Stimulated activated CD4-positive, alpha-beta T cell treated with anti-CD3 and anti-CD28 coated beads, Interleukin-1b, Interleukin-23, amount 100 ng/mL, for 4 hours (primary cell): ENCODE data around the gene SH2B3.

ENCODE experiments used
- DNase-seq, 2 donors: peaks; one replicate each; pipeline ENCODE4 v3.0.0-alpha.2; 2020; ENCODE audit warnings: low read depth in 2 of 2

SH2B3 gene

DNA sequence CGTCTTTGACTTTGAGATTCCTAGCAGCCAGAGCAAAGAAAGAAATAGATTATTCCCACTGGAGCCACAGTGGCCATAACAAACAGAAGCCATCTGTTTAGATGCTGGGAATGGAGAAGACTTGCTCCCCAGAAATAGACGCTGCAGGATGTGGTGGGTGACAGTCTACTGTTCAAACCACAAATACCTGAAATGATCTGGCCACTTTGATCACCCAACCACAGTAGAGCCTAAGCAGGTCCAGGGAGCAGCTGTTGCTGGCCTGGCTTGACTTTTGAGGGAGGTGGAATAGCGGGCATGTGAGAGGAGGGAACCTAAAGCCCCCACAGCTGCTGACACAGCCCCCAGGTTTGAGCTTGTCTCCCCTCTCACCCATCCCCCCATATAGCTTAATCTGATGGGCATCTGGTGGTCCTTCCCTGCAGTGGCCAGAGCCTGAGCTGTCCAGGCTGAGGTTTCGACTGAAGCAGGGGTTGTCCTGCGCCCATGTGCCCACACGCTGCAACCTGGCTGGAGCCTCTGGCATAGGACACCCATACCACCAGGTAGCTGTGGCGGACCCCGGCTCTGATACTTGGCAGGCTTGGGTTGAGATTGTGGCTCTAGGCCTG, 38.7 kb downstream of the SH2B3 start:
- no peak for DNase-seq

- DNase-seq, result peak; percentile 55 to 70
These were observed 39.4 kb downstream of the SH2B3 start for GRCh38 chr12:111444925-111445725.

- no peak for DNase-seq
These were observed 40.2 kb downstream of the SH2B3 start for GRCh38 chr12:111445726-111446581.

DNA sequence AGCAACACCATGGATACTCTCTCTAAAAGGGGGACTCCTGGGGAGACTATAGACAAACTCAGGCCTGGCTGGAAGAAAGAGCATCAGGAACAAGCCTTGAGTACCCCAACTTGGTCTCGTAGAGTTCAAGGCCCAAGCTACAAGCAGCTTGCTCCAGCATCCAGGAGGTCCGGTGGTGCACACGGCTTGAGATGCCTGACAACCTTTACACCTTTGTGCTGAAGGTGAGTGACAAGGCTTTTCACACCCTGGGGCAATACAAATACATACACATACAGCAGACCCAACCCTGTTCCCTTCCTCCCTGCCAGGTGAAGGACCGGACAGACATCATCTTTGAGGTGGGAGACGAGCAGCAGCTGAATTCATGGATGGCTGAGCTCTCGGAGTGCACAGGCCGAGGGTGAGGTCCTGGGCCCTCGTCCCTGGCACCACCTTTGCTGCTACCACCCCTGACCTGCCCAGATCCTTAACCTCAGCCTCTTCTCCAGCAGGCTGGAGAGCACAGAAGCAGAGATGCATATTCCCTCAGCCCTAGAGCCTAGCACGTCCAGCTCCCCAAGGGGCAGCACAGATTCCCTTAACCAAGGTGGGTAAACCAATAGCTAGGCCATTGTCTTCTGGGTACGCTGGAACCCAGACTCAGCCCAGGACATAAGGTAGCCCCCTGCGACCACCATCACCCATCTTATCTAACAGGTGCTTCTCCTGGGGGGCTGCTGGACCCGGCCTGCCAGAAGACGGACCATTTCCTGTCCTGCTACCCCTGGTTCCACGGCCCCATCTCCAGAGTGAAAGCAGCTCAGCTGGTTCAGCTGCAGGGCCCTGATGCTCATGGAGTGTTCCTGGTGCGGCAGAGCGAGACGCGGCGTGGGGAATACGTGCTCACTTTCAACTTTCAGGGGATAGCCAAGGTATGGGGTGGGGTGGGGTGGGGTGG, 41.2 kb downstream of the SH2B3 start:
- DNase-seq, result no peak

- no peak for DNase-seq
These were observed 42.0 kb downstream of the SH2B3 start for GRCh38 chr12:111447571-111448265.

GRCh38 chr12:111448266-111448830, 42.6 kb downstream of the SH2B3 start:
- no peak for DNase-seq

GRCh38 chr12:111448846-111449790, 43.4 kb downstream of the SH2B3 start:
- DNase-seq, result no peak

DNA sequence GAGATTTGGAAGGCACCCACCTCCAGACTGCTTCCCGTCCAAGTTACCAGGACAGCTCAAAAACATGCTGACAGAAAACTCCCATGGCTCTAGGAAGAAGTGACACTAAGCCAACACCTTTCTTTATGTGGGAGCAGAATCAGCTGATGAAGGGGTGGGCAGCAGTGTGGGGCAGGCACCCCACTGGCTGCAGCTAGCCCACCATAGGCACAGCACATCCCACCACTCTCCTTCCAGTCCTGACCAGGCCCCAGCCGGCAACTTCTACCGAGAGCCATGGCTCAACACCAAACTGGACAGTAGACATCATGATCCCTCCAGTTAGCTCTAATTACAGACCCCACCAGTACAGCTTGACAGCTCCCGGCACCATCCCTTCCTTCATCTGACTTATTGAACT, 45.0 kb downstream of the SH2B3 start:
- no peak for DNase-seq

- DNase-seq, result no peak
These were observed 45.5 kb downstream of the SH2B3 start for GRCh38 chr12:111451232-111451631.

- DNase-seq, result no peak
These were observed 46.0 kb downstream of the SH2B3 start for GRCh38 chr12:111451649-111452129.

- DNase-seq, result no peak
These were observed 47.6 kb downstream of the SH2B3 start for GRCh38 chr12:111453071-111453989.

GRCh38 chr12:111454311-111454710, 48.6 kb downstream of the SH2B3 start:
- DNase-seq, result no peak

- DNase-seq, result no peak
These were observed 49.2 kb downstream of the SH2B3 start for GRCh38 chr12:111454716-111455447.

DNA sequence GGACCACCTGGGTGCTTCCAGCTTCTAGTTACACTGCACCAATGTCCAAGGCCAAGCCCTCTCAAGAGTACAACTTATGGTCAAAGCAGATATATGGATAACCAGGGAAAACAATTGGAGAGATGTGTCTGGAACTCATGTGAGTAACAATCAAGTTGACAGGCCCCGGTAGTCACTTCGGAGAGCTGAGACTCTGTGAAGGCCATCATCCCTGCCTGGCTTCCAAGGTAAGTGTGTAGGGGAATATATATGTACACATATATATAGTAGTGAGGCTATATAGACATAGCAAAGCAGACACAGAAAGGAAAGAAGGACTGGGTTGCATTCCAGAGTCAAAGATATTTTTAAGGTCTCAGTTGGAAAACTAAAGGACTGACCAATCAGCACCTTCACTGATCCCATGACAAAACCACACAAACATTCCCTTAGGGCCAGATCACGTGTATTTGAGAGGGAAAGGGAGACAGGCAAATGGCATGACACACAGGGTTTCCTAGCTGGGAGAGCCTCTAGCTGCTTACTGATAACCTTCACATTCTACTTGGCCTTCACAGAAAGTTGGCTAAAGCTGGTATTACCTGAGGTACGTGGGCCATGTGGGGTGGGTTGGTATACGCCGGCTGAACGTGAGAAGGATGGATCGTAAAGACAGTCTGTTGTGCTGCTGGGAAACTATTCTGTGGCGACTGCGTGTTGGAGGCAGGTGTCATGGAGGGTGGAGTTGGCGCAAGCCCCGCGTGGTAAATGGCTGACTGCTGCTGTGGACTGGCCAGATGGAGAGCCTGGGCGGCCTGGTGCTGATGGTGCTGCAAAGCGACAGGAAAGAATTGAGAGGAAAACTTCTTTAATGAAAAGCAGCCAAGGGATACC, 50.0 kb downstream of the SH2B3 start:
- no peak for DNase-seq

DNA sequence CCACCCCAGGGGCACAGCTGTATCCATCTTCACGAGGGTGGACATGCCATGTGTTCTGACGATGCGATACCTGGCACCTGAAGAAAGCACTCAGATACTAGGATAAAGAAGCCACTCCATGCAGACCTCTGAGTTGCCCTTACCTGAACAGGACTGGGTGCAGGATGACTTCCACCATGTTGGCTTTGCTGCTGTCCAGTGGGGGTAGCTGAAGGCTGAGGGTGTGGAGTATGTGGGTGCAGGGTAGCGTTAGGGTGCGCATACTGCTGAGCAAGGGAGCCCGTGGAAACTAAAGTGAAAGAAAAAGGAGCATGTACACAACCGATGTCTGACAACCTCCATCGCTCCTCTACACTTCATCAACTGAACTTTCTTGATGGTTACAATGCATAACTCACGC, 51.3 kb downstream of the SH2B3 start:
- DNase-seq, result no peak

DNA sequence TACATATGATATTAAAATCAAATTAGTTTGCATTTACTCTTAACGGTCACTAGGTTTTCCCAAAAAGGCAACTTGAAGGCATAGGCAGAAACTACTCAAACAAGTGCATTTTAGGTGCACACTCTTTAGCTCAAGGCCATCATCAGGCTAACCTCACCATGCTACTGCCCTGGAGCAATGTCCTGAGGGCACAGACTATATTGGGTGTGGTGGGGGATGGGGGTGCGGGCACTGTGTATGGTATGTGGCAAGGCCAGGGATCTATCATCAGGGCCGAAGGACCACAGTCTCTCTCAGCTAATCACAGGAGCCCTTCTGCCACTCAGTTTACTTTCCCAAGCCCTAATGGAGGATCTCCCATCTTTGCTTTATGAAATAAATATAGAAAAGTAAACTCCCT, 51.9 kb downstream of the SH2B3 start:
- no peak for DNase-seq
